HCT116 (cell line): Measurements from ENCODE around the gene HUS1. TPM values are rescaled to one million over a fixed set of nuclear protein-coding genes. Genes with fewer than 3 reads are reported as not detected.

ENCODE experiments used
- ATAC-seq: fragments of 200-7000 bp; cut with Tn5 transposase; 2 replicates; pipeline ENCODE4 v1.9.1; 2020; ENCODE audit warnings: mild to moderate bottlenecking, moderate library complexity
- BruUV-seq: library from RNA; stranded (reverse); fragments of 400-500 nt; replicated peaks from 2 replicates; lab custom pipeline; 2021; lab: Mats Ljungman, UMichigan
- CTCF ChIA-PET: fragments of 300-600 bp; sonication (Branson Sonifier 250); formaldehyde crosslinking; loops from one replicate; lab custom pipeline; 2021; ENCODE audit warnings: antibody characterized with exemption; lab: Charles Lee
- POLR2A ChIA-PET: fragments of 300-600, 350-600 bp; sonication (Branson Sonifier 250); formaldehyde crosslinking; loops from one replicate; lab custom pipeline; 2021; ENCODE audit warnings: antibody characterized with exemption; lab: Charles Lee
- RAD21 ChIA-PET, 2 experiments: fragments of 300-600 bp; sonication (Branson Sonifier 250); formaldehyde crosslinking; loops; one replicate each; lab custom pipeline; 2023; ENCODE audit warnings: low total read pairs in 2 of 2; ENCODE audit not compliant: uncharacterized antibody in 2 of 2, unreplicated experiment in 2 of 2, low non-redundant PET in 1 of 2; lab: Charles Lee
- DNase-seq: peaks from one replicate; pipeline ENCODE4 v3.0.0-alpha.2; 2010; ENCODE audit warnings: low read depth, low spot score
- H2AFZ ChIP-seq: fragments of 200-600 bp; shearing (Covaris generic), sonication (generic); 2 replicates; pipeline ENCODE4 v1.6.1; 2017; ENCODE audit warnings: low read depth, mixed run types, mixed read lengths, antibody characterized with exemption, low read length; ENCODE audit not compliant: poor library complexity, severe bottlenecking
- H3K27ac ChIP-seq: 2 replicates; pipeline ENCODE4 v1.5.1; 2012; ENCODE audit warnings: low read depth, low read length
- H3K27me3 ChIP-seq: fragments of 200-600 bp; sonication (generic); 2 replicates; pipeline ENCODE4 v1.6.1; 2016; ENCODE audit warnings: mixed run types, low read length, mixed read lengths; ENCODE audit not compliant: insufficient read depth
- H3K36me3 ChIP-seq, 2 experiments: fragments of 200-500 bp in 1 of 2; fragments of 200-600 bp in 1 of 2; sonication (Bioruptor generic) in 1 of 2; sonication (generic) in 1 of 2; 2 replicates each; pipeline versions ENCODE4 v1.5.1 to v1.6.1; 2014 to 2016; ENCODE audit warnings: low read length in 2 of 2, inconsistent platforms in 1 of 2, mixed read lengths in 1 of 2, mixed run types in 1 of 2; ENCODE audit not compliant: insufficient read depth in 2 of 2, control insufficient read depth in 1 of 2
- H3K4me1 ChIP-seq, 2 experiments: fragments of 200-600 bp in 1 of 2; sonication (generic) in 1 of 2; 2 replicates each; pipeline versions ENCODE4 v1.5.1 to v1.6.1; 2012 to 2017; ENCODE audit warnings: low read length in 2 of 2, inconsistent platforms in 1 of 2, mild to moderate bottlenecking in 1 of 2, mixed read lengths in 1 of 2, mixed run types in 1 of 2, moderate library complexity in 1 of 2; ENCODE audit not compliant: insufficient read depth in 2 of 2, control insufficient read depth in 1 of 2
- H3K4me2 ChIP-seq: fragments of 200-600 bp; sonication (generic); 2 replicates; pipeline ENCODE4 v1.6.1; 2017; ENCODE audit warnings: mixed run types, low read length, mixed read lengths
- H3K4me3 ChIP-seq, 2 experiments: fragments of 200-600 bp in 1 of 2; sonication (generic) in 1 of 2; replicated peaks in 1 of 2; 2 replicates each; pipeline ENCODE4 v1.5.1; 2011 to 2016; ENCODE audit warnings: low read length in 2 of 2, control low read depth in 1 of 2, low read depth in 1 of 2, mild to moderate bottlenecking in 1 of 2, mixed read lengths in 1 of 2, mixed run types in 1 of 2
- H3K79me2 ChIP-seq: fragments of 200-600 bp; sonication (generic); 2 replicates; pipeline ENCODE4 v1.6.1; 2017; ENCODE audit warnings: mild to moderate bottlenecking, mixed run types, low read length, moderate library complexity, mixed read lengths; ENCODE audit not compliant: insufficient read depth
- H3K9ac ChIP-seq: fragments of 200-600 bp; sonication (generic); 2 replicates; pipeline ENCODE4 v1.6.1; 2016; ENCODE audit warnings: low read length, mixed read lengths
- H3K9me2 ChIP-seq: fragments of 200-600 bp; sonication (generic), shearing (Covaris generic); 2 replicates; pipeline ENCODE4 v1.6.1; 2017; ENCODE audit warnings: mixed run types, mild to moderate bottlenecking, moderate library complexity; ENCODE audit not compliant: insufficient read depth
- H3K9me3 ChIP-seq, 2 experiments: fragments of 200-500 bp in 1 of 2; fragments of 200-600 bp in 1 of 2; sonication (Bioruptor generic) in 1 of 2; sonication (generic) in 1 of 2; 2 replicates each; pipeline ENCODE4 v1.6.1; 2014 to 2017; ENCODE audit warnings: low read length in 2 of 2, mixed read lengths in 2 of 2, inconsistent platforms in 1 of 2, low read depth in 1 of 2, mild to moderate bottlenecking in 1 of 2, mixed run types in 1 of 2, moderate library complexity in 1 of 2; ENCODE audit not compliant: control insufficient read depth in 1 of 2, insufficient read depth in 1 of 2
- H4K20me1 ChIP-seq: fragments of 200-600 bp; sonication (generic), shearing (Covaris generic); 2 replicates; pipeline ENCODE4 v1.6.1; 2017; ENCODE audit warnings: mixed run types, mild to moderate bottlenecking, moderate library complexity; ENCODE audit not compliant: insufficient read depth
- CEBPB ChIP-seq: IDR thresholded peaks from 2 replicates; pipeline ENCODE4 v1.6.1; 2012; ENCODE audit warnings: low read depth
- CTCF ChIP-seq, 3 experiments: fragments of 200-600 bp in 1 of 3; sonication (generic) in 1 of 3; IDR thresholded peaks in 2 of 3; conservative IDR thresholded peaks in 1 of 3; 2 replicates each; pipeline ENCODE4 v1.5.1; 2012 to 2017; ENCODE audit warnings: low read depth in 2 of 3, low read length in 2 of 3, antibody characterized with exemption in 1 of 3, borderline replicate concordance in 1 of 3, control low read depth in 1 of 3, mild to moderate bottlenecking in 1 of 3, mixed read lengths in 1 of 3, mixed run types in 1 of 3, moderate library complexity in 1 of 3; ENCODE audit not compliant: insufficient read depth in 1 of 3
- EGR1 ChIP-seq: IDR thresholded peaks from 2 replicates; pipeline ENCODE4 v1.6.1; 2012; ENCODE audit warnings: low read depth
- ELF1 ChIP-seq: IDR thresholded peaks from 2 replicates; pipeline ENCODE4 v1.6.1; 2012; ENCODE audit warnings: low read depth, borderline replicate concordance
- EZH2 ChIP-seq: fragments of 200-600 bp; sonication (generic); IDR thresholded peaks from 2 replicates; pipeline ENCODE4 v1.6.1; 2017; ENCODE audit warnings: antibody characterized with exemption, mixed run types
- FOSL1 ChIP-seq: IDR thresholded peaks from 2 replicates; pipeline ENCODE4 v1.6.1; 2012; ENCODE audit warnings: low read depth
- JUND ChIP-seq: IDR thresholded peaks from 2 replicates; pipeline ENCODE4 v1.6.1; 2012
- MAX ChIP-seq: IDR thresholded peaks from 2 replicates; pipeline ENCODE4 v1.6.1; 2012
- POLR2A ChIP-seq: IDR thresholded peaks from 2 replicates; pipeline ENCODE4 v1.7.0; 2011; ENCODE audit warnings: borderline replicate concordance; ENCODE audit not compliant: insufficient read depth, insufficient read length; ENCODE audit errors: extremely low read depth
- RAD21 ChIP-seq: IDR thresholded peaks from 2 replicates; pipeline ENCODE4 v1.6.1; 2012; ENCODE audit warnings: low read depth, mild to moderate bottlenecking
- SIN3A ChIP-seq: IDR thresholded peaks from 2 replicates; pipeline ENCODE4 v1.6.1; 2012; ENCODE audit warnings: low read depth
- SP1 ChIP-seq: IDR thresholded peaks from 2 replicates; pipeline ENCODE4 v1.6.1; 2012; ENCODE audit warnings: low read depth
- TCF7L2 ChIP-seq: IDR thresholded peaks from 2 replicates; pipeline ENCODE4 v1.7.0; 2011; ENCODE audit warnings: borderline replicate concordance, inconsistent platforms; ENCODE audit not compliant: insufficient read depth, insufficient read length; ENCODE audit errors: extremely low read depth
- YY1 ChIP-seq: IDR thresholded peaks from 2 replicates; pipeline ENCODE4 v1.6.1; 2011; ENCODE audit warnings: low read length, low read depth, moderate library complexity, mild to moderate bottlenecking; ENCODE audit not compliant: insufficient replicate concordance; ENCODE audit errors: extremely low read depth
- intact Hi-C: fragments of 100-400 bp; cut with micrococcal nuclease; formaldehyde crosslinking; loops from 2 replicates; pipeline ENCODE4 v1.10.0; 2022
- total RNA-seq: library from RNA; stranded (reverse); gene quantifications from one replicate; pipeline ENCODE4 v1.2.1, GENCODE V29; 2021; ENCODE audit not compliant: unreplicated experiment

HUS1 gene
- total RNA-seq, 1 experiment from 2014 or later = 30.0 TPM

GRCh38 chr7:47946581-47947354 lies 32.6 kb downstream of the HUS1 start:
- no TSS peak for BruUV-seq

More at GRCh38 chr7:47946581-47947354, 32.6 kb downstream of the HUS1 start:
- RAD21 ChIA-PET = no interaction called here
- TF ChIP-seq TCF7L2 (no peak), RAD21 (no peak), MAX (no peak), POLR2A (no peak), SIN3A (no peak), CTCF (IDR thresholded peaks at IDR 0.05 in 2 of 3, conservative IDR thresholded peaks at IDR 0.05 in 1 of 3; ENCODE audit: borderline replicate concordance in 1 of 3, insufficient read depth in 1 of 3, low read depth in 2 of 3, low read length in 2 of 3) (no peak), YY1 (no peak), FOSL1 (no peak), EGR1 (no peak), CEBPB (no peak), JUND (no peak), EZH2 (no peak), SP1 (no peak), ELF1 (no peak)
- Histone ChIP-seq H3K27ac (no peak overlapping the region), H3K36me3 (no peaks in the 10 kb centered on the region), H3K9ac (no peak overlapping the region), H3K79me2 (no peaks in the 10 kb centered on the region), H3K27me3 (no peaks in the 10 kb centered on the region), H3K4me3 (no peak overlapping the region), H3K4me2 (no peak overlapping the region), H4K20me1 (no peaks in the 10 kb centered on the region), H3K9me2 (no peaks in the 10 kb centered on the region), H3K9me3 (no peaks in the 10 kb centered on the region), H2AFZ (no peak overlapping the region), H3K4me1 (peaks cover 0 to 3% of the 10 kb centered on the region in 2 experiments; a peak in 2 of 4 replicates)
- ATAC-seq (no peak), DNase-seq (no peak)
- intact Hi-C loops = loop anchor here (10.0 kb wide), 1 partner anchor 1908 kb away; no protein-coding TSS in a partner anchor
- CTCF ChIA-PET = interaction anchor here (0.6 kb wide), 1 partner anchor 54 kb away, joined by 6 read pairs; no protein-coding TSS in a partner anchor
- POLR2A ChIA-PET = no interaction called here
